GM12872 (cell line): Measurements from ENCODE around the gene CCDC60.

ENCODE experiments used
- TF ChIP-seq, protein P1 (sequence below): IDR thresholded peaks from 3 replicates; pipeline ENCODE4 v1.5.1; 2011; ENCODE audit warnings: low read depth, mild to moderate bottlenecking, low read length, moderate library complexity; ENCODE audit not compliant: insufficient read depth

CCDC60 gene

DNA sequence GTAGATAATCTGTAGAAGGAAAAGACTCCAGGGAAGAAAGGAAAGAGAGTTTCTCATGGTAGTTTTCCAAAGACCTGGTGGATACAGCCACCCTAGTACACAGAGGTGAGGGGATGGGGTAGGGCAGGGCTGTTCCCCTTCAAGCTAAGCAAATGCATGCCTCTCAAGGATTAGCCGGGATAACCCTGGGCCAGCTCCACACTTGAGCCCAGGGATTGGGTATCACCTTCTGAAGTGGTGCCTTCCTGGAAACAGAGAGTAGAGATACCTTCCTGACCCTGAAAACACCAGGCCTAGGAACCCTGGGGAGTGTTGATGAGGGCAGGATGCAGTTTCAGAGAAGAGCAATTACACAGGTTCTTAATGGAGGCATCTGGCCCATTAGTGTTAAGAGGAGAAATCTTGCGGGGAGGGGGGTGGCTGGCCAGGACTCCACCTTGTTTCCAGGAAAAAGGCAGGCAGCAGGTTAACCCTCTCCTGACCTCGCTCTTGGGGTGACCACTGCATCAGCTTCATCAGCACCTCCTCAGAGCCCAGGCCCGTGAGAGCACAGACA, 152.1 kb downstream of the CCDC60 start:
- TF ChIP-seq, protein P1, sequence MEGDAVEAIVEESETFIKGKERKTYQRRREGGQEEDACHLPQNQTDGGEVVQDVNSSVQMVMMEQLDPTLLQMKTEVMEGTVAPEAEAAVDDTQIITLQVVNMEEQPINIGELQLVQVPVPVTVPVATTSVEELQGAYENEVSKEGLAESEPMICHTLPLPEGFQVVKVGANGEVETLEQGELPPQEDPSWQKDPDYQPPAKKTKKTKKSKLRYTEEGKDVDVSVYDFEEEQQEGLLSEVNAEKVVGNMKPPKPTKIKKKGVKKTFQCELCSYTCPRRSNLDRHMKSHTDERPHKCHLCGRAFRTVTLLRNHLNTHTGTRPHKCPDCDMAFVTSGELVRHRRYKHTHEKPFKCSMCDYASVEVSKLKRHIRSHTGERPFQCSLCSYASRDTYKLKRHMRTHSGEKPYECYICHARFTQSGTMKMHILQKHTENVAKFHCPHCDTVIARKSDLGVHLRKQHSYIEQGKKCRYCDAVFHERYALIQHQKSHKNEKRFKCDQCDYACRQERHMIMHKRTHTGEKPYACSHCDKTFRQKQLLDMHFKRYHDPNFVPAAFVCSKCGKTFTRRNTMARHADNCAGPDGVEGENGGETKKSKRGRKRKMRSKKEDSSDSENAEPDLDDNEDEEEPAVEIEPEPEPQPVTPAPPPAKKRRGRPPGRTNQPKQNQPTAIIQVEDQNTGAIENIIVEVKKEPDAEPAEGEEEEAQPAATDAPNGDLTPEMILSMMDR = no peak

DNA sequence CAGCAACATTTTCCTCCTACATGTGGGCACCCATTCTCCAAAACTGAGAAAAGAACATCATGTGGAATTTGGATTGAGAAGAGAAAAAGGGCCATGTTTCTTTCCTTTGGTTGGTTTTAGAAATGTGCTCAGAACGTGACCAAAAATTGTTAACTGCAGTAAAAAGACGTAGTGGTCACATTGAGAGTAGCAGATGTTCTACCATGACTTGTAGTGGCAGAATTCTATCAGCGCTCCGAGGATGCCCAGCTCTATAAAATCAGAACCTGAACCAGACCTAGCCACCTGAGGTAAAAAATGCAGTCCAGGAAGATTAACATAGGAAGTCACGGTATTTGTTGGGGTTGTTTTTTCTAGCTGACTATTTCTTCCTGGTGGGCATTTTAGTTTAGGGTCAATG, 157.3 kb downstream of the CCDC60 start:
- TF ChIP-seq, protein P1 = no peak

DNA sequence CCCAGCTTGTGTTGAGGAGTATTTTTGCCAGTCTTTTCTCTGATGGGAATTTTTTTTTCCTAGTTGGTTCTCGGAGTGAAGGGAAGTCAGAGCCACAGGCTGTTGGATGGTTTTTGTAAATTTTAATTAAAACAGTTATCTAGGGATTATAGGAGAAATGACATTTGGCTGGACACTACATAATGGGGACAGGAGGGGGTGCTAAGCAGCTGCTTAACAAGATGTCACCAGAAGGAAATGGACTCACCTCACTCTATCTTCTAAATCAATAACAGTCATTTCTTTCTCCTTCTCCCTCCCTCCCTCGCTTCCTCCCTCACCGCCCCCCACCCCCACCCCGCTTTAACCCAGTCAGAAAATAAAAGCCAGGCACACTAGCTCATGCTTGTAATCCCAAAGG, 165.7 kb downstream of the CCDC60 start:
- TF ChIP-seq, protein P1 = no peak

DNA sequence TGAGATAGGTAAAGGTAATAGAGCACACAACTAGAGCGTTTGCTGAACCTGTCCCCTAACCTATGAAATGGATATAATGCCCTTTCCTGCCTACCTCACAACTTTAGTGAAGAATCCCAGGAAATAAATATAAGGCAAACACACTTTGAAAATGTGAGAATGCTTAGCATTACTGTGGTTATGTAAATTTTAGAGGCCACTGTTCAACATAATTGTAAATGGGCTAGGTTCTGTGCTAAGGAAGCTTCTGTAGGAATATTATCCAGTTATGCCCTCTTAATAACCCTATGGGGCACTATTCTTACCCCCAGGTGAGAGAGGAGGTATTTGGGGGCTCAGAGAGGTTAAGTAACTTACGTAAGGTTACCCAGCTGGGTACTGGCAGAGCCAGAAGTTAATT, 166.5 kb downstream of the CCDC60 start:
- TF ChIP-seq, protein P1 = no peak

DNA sequence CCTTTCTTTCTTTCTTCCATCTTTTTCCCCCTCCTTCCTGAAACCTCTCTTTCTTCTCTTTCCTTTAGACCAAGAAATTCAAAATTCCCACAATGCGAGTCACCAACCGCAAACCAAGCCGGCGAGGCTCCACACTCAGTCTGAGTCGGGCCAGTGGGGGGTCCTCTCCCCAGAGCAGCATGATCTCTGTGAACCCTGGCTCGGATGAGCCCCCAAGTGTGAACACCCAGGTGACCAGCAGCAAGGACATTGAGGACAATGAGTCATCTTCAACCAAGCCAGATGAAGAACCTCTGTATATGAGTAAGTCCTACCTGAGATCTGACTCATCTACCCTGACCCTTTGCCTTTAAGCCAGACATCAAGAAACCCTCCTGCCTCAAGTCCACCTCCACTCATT, 170.5 kb downstream of the CCDC60 start:
- TF ChIP-seq, protein P1 = no peak

DNA sequence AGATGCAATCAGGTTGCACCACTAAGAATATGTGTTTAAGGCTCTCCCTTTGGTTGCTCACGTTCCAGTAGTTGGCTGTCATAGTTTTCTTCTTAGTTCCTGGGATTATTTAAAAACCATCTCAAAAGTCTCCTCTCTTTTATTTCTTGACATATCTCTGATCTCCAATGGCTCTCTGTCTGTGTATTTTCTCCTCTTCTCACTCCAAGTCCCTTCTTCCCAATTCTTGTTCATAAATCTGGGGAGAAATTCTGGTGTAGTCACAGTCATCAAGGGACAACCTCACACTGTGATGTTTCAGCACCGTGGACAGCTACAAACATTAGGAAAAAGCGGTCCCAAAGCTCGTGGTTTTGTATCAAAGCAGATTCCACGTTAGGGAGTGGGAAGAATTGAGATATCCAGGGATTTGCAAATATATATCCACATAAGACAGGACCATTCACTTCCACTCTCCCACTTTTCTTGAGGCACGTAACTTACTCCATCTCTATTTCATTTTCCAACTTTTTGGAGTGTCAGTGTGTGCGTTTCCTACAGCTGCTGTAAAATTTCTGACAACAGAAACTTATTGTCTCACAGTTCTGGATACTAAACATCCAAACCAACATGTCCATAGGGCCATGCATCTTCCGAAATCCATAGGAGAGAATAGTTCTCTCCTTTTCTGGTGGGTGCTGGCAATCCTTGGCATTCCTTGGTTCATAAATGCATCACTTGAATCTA, 178.4 kb downstream of the CCDC60 start:
- TF ChIP-seq, protein P1 = no peak

DNA sequence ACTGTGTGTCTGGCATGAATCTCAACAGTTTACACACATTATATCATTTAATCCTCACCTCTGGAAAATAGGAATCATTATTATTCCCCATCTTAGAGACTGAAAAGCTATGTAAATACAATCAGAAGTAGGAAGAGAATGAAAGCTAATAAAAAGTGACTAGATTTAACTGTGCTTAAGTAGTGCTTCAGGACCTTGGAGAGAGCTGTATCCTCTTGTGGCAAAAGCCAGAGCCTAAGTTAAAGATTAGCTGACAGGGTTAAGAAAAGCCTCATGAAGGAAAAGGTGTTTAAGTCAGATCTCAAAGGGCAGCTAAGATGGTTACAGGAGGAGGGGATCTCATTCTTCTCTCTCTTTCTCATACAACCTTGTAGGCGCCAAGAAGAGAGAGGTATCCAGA, 193.7 kb downstream of the CCDC60 start:
- TF ChIP-seq, protein P1 = no peak
